HEK293 (cell line): Measurements from ENCODE around the gene ZNF780B.
A peak's percentile ranks its signal among the peaks of the same experiment; 100 is the strongest.

Experiments used
- EGR2 ChIP-seq: fragments of 450-650 bp; formaldehyde crosslinking; IDR thresholded peaks from 2 replicates; pipeline ENCODE4 v1.5.1; 2016; ENCODE audit warnings: low read depth, missing biosample characterization, missing genetic modification characterization
- GLI2 ChIP-seq: fragments of 450-650 bp; formaldehyde crosslinking; IDR thresholded peaks from 2 replicates; pipeline ENCODE4; 2017; ENCODE audit warnings: missing biosample characterization, missing genetic modification characterization, low read depth, borderline replicate concordance
- HOXC10 ChIP-seq: sonication (generic); formaldehyde crosslinking; IDR thresholded peaks from 2 replicates; pipeline ENCODE4 v1.8.1; 2023; ENCODE audit warnings: mild to moderate bottlenecking, missing genetic modification reagents
- KLF8 ChIP-seq: fragments of 450-650 bp; formaldehyde crosslinking; IDR thresholded peaks from 2 replicates; pipeline ENCODE4 v1.5.1; 2016; ENCODE audit warnings: missing biosample characterization, missing genetic modification characterization
- OSR2 ChIP-seq: fragments of 450-650 bp; formaldehyde crosslinking; IDR thresholded peaks from 2 replicates; pipeline ENCODE4 v1.5.1; 2016; ENCODE audit warnings: missing biosample characterization, missing genetic modification characterization
- PRDM1 ChIP-seq: fragments of 450-650 bp; formaldehyde crosslinking; IDR thresholded peaks from 2 replicates; pipeline ENCODE4; 2016; ENCODE audit warnings: missing biosample characterization, missing genetic modification characterization
- SP7 ChIP-seq: fragments of 450-650 bp; formaldehyde crosslinking; IDR thresholded peaks from 2 replicates; pipeline ENCODE4 v1.5.1; 2016; ENCODE audit warnings: missing biosample characterization, missing genetic modification characterization
- YY1 ChIP-seq: fragments of 450-650 bp; formaldehyde crosslinking; IDR thresholded peaks from 2 replicates; pipeline ENCODE4 v1.5.1; 2018; ENCODE audit warnings: missing biosample characterization, missing genetic modification characterization
- ZBTB17 ChIP-seq: fragments of 450-650 bp; formaldehyde crosslinking; IDR thresholded peaks from 2 replicates; pipeline ENCODE4 v1.5.1; 2016; ENCODE audit warnings: missing biosample characterization, missing genetic modification characterization
- ZNF114 ChIP-seq: fragments of 450-650 bp; formaldehyde crosslinking; IDR thresholded peaks from 2 replicates; pipeline ENCODE4 v1.5.0; 2017; ENCODE audit warnings: missing biosample characterization, missing genetic modification characterization
- ZNF157 ChIP-seq: fragments of 450-650 bp; formaldehyde crosslinking; IDR thresholded peaks from 2 replicates; pipeline ENCODE4 v1.5.1; 2016; ENCODE audit warnings: missing biosample characterization, missing genetic modification characterization
- ZNF174 ChIP-seq: fragments of 450-650 bp; formaldehyde crosslinking; IDR thresholded peaks from 2 replicates; pipeline ENCODE4 v1.5.0; 2017; ENCODE audit warnings: missing biosample characterization, mild to moderate bottlenecking, missing genetic modification characterization
- ZNF2 ChIP-seq: fragments of 450-650 bp; formaldehyde crosslinking; IDR thresholded peaks from 2 replicates; pipeline ENCODE4 v1.5.1; 2016; ENCODE audit warnings: missing biosample characterization, missing genetic modification characterization
- ZNF239 ChIP-seq: fragments of 450-650 bp; formaldehyde crosslinking; IDR thresholded peaks from 2 replicates; pipeline ENCODE4 v1.5.1; 2016; ENCODE audit warnings: missing biosample characterization, missing genetic modification characterization
- ZNF311 ChIP-seq: fragments of 450-650 bp; formaldehyde crosslinking; IDR thresholded peaks from 2 replicates; pipeline ENCODE4 v1.5.1; 2017; ENCODE audit warnings: missing biosample characterization, missing genetic modification characterization, borderline replicate concordance
- ZNF341 ChIP-seq: fragments of 450-650 bp; formaldehyde crosslinking; IDR thresholded peaks from 2 replicates; pipeline ENCODE4; 2016; ENCODE audit warnings: low read depth, missing biosample characterization, missing genetic modification characterization
- ZNF354C ChIP-seq: fragments of 450-650 bp; formaldehyde crosslinking; IDR thresholded peaks from 2 replicates; pipeline ENCODE4 v1.5.1; 2016; ENCODE audit warnings: missing biosample characterization, missing genetic modification characterization, low read depth, borderline replicate concordance
- ZNF404 ChIP-seq: fragments of 450-650 bp; formaldehyde crosslinking; IDR thresholded peaks from 2 replicates; pipeline ENCODE4 v1.5.1; 2017; ENCODE audit warnings: missing biosample characterization, missing genetic modification characterization
- ZNF449 ChIP-seq: fragments of 450-650 bp; formaldehyde crosslinking; IDR thresholded peaks from 2 replicates; pipeline ENCODE4 v1.5.1; 2017; ENCODE audit warnings: missing biosample characterization, mild to moderate bottlenecking, missing genetic modification characterization, moderate library complexity
- ZNF510 ChIP-seq: fragments of 450-650 bp; formaldehyde crosslinking; IDR thresholded peaks from 2 replicates; pipeline ENCODE4 v1.5.1; 2018; ENCODE audit warnings: mild to moderate bottlenecking, missing genetic modification characterization, missing biosample characterization; ENCODE audit not compliant: insufficient replicate concordance
- ZNF514 ChIP-seq: fragments of 450-650 bp; formaldehyde crosslinking; IDR thresholded peaks from 2 replicates; pipeline ENCODE4 v1.5.1; 2016; ENCODE audit warnings: missing biosample characterization, missing genetic modification characterization
- ZNF521 ChIP-seq: fragments of 450-650 bp; formaldehyde crosslinking; IDR thresholded peaks from 2 replicates; pipeline ENCODE4 v1.5.1; 2017; ENCODE audit warnings: missing biosample characterization, mild to moderate bottlenecking, missing genetic modification characterization
- ZNF529 ChIP-seq: fragments of 450-650 bp; formaldehyde crosslinking; IDR thresholded peaks from 2 replicates; pipeline ENCODE4 v1.5.1; 2017; ENCODE audit warnings: missing genetic modification characterization, missing biosample characterization; ENCODE audit not compliant: insufficient replicate concordance
- ZNF580 ChIP-seq: fragments of 450-650 bp; formaldehyde crosslinking; IDR thresholded peaks from 2 replicates; pipeline ENCODE4 v1.5.1; 2016; ENCODE audit warnings: missing biosample characterization, missing genetic modification characterization
- ZNF600 ChIP-seq: fragments of 450-650 bp; formaldehyde crosslinking; IDR thresholded peaks from 2 replicates; pipeline ENCODE4 v1.5.1; 2016; ENCODE audit warnings: missing biosample characterization, missing genetic modification characterization
- ZNF624 ChIP-seq: fragments of 450-650 bp; formaldehyde crosslinking; IDR thresholded peaks from 2 replicates; pipeline ENCODE4 v1.5.1; 2017; ENCODE audit warnings: missing biosample characterization, missing genetic modification characterization
- ZNF768 ChIP-seq: fragments of 450-650 bp; formaldehyde crosslinking; IDR thresholded peaks from 2 replicates; pipeline ENCODE4 v1.5.1; 2018; ENCODE audit warnings: missing biosample characterization, mild to moderate bottlenecking, missing genetic modification characterization
- ZNF776 ChIP-seq: fragments of 450-650 bp; formaldehyde crosslinking; IDR thresholded peaks from 2 replicates; pipeline ENCODE4 v1.5.0; 2017; ENCODE audit warnings: missing biosample characterization, missing genetic modification characterization, borderline replicate concordance
- ZNF792 ChIP-seq: fragments of 450-650 bp; formaldehyde crosslinking; IDR thresholded peaks from 2 replicates; pipeline ENCODE4 v1.5.1; 2016; ENCODE audit warnings: missing biosample characterization, missing genetic modification characterization
- ZNF830 ChIP-seq: fragments of 450-650 bp; IDR thresholded peaks from 2 replicates; pipeline ENCODE4 v1.5.0; 2018; ENCODE audit warnings: missing biosample characterization, missing genetic modification characterization, low read depth, mild to moderate bottlenecking, moderate library complexity
- ZSCAN30 ChIP-seq: fragments of 450-650 bp; IDR thresholded peaks from 2 replicates; pipeline ENCODE4 v1.5.1; 2018; ENCODE audit warnings: missing biosample characterization, mild to moderate bottlenecking, missing genetic modification characterization, moderate library complexity
- TF ChIP-seq, protein P1 (sequence below): fragments of 450-650 bp; formaldehyde crosslinking; optimal IDR thresholded peaks from 2 replicates; pipeline ENCODE3; 2016; ENCODE audit warnings: missing biosample characterization, mild to moderate bottlenecking, missing genetic modification characterization
- TF ChIP-seq, protein P2 (sequence below): sonication (generic); formaldehyde crosslinking; IDR thresholded peaks from 2 replicates; pipeline ENCODE4 v1.8.1; 2022; ENCODE audit warnings: mild to moderate bottlenecking, moderate library complexity, missing genetic modification reagents
- TF ChIP-seq, protein P3 (sequence below): fragments of 450-650 bp; formaldehyde crosslinking; IDR thresholded peaks from 2 replicates; pipeline ENCODE4 v1.5.1; 2017; ENCODE audit warnings: missing biosample characterization, missing genetic modification characterization

The ZNF780B gene

GRCh38 chr19:40090241-40091204 is 34.5 kb upstream of the ZNF780B start, which contains the start of gene ZNF780A (continued):
- no peak for TF ChIP-seq ZNF449 (tag by site-specific recombination)
- TF ChIP-seq ZNF768 (tag by site-specific recombination): no peak
- no peak for TF ChIP-seq ZNF404 (tag by site-specific recombination)
- TF ChIP-seq PRDM1 (tag by site-specific recombination): peak; percentile 74; the same call in 1 of the 2 replicates
- TF ChIP-seq YY1: no peak
- TF ChIP-seq ZNF514: no peak
- TF ChIP-seq, protein P1, sequence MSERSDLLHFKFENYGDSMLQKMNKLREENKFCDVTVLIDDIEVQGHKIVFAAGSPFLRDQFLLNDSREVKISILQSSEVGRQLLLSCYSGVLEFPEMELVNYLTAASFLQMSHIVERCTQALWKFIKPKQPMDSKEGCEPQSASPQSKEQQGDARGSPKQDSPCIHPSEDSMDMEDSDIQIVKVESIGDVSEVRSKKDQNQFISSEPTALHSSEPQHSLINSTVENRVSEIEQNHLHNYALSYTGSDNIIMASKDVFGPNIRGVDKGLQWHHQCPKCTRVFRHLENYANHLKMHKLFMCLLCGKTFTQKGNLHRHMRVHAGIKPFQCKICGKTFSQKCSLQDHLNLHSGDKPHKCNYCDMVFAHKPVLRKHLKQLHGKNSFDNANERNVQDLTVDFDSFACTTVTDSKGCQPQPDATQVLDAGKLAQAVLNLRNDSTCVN (tag by site-specific recombination): peak; percentile 85
- TF ChIP-seq ZNF311 (tag by site-specific recombination): no peak
- TF ChIP-seq GLI2: no peak
- peak; percentile 45; the same call in 1 of the 2 replicates for TF ChIP-seq ZNF157
- no peak for TF ChIP-seq ZNF776 (tag by site-specific recombination)
- TF ChIP-seq, protein P2, sequence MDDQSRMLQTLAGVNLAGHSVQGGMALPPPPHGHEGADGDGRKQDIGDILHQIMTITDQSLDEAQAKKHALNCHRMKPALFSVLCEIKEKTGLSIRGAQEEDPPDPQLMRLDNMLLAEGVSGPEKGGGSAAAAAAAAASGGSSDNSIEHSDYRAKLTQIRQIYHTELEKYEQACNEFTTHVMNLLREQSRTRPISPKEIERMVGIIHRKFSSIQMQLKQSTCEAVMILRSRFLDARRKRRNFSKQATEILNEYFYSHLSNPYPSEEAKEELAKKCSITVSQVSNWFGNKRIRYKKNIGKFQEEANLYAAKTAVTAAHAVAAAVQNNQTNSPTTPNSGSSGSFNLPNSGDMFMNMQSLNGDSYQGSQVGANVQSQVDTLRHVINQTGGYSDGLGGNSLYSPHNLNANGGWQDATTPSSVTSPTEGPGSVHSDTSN (CRISPR knock-in tag): no peak; the same call in 1 of the 2 replicates
- TF ChIP-seq ZNF2 (tag by site-specific recombination): peak; percentile 98
- peak; percentile 96 for TF ChIP-seq SP7 (tag by site-specific recombination)
- peak; percentile 86 for TF ChIP-seq KLF8 (tag by site-specific recombination)
- no peak for TF ChIP-seq ZNF521
- no peak for TF ChIP-seq OSR2 (tag by site-specific recombination)
- no peak for TF ChIP-seq EGR2 (tag by site-specific recombination)
- peak; percentile 14; the same call in 1 of the 2 replicates for TF ChIP-seq ZSCAN30 (tag by site-specific recombination)
- no peak for TF ChIP-seq ZNF830 (tag by site-specific recombination)
- TF ChIP-seq ZNF510: no peak
- no peak for TF ChIP-seq ZNF529 (tag by site-specific recombination)
- TF ChIP-seq ZNF341 (tag by site-specific recombination): peak; percentile 87
- TF ChIP-seq HOXC10: no peak
- no peak for TF ChIP-seq ZNF239 (tag by site-specific recombination)
- TF ChIP-seq ZNF624 (tag by site-specific recombination): no peak
- TF ChIP-seq ZNF114: no peak
- TF ChIP-seq ZNF354C (tag by site-specific recombination): no peak
- TF ChIP-seq ZBTB17 (tag by site-specific recombination): peak; percentile 99
- peak; percentile 99 for TF ChIP-seq ZNF600 (tag by site-specific recombination)
- TF ChIP-seq ZNF792 (tag by site-specific recombination): peak; percentile 93
- TF ChIP-seq ZNF174 (tag by site-specific recombination): no peak
- TF ChIP-seq ZNF580: peak; percentile 100
- TF ChIP-seq, protein P3, sequence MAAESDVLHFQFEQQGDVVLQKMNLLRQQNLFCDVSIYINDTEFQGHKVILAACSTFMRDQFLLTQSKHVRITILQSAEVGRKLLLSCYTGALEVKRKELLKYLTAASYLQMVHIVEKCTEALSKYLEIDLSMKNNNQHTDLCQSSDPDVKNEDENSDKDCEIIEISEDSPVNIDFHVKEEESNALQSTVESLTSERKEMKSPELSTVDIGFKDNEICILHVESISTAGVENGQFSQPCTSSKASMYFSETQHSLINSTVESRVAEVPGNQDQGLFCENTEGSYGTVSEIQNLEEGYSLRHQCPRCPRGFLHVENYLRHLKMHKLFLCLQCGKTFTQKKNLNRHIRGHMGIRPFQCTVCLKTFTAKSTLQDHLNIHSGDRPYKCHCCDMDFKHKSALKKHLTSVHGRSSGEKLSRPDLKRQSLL (tag by site-specific recombination): 0 out of 2 replicates have a peak, but pooled peaks have one; percentile 21
